Measurements from ENCODE around the gene NSD1. TPM values are rescaled to one million over a fixed set of nuclear protein-coding genes. Genes with fewer than 3 reads are reported as not detected.
A peak's percentile ranks its signal among the peaks of the same experiment; 100 is the strongest.

NSD1 gene
- total and polyA plus RNA-seq, 9 of the 15 experiments (the other 6 are each of a cell fraction or from before 2014, with no cell fraction given) = 3.8 to 51.0 (median 24.7) TPM

GRCh38 chr5:177131019-177131320 lies 2.6 kb upstream of the NSD1 start:
- no TSS peak for BruUV-seq (replicated peaks)
- no peaks in the 10 kb centered on the region; the same call in 1 of the 2 replicates for H4K20me1 ChIP-seq (replicated peaks; ENCODE audit: control insufficient read depth, insufficient read depth, low read length)
- H3K4me3 ChIP-seq = no peak overlapping the region
- ChIA-PET POLR2A (interaction anchor here (0.6 to 1.0 kb wide), 2 partner anchors 12 to 364 kb away, joined by 3 read pairs; no protein-coding TSS in a partner anchor), CTCF (ENCODE audit: low intra/inter-chr PET ratio) (interaction anchor here (0.6 kb wide), 1 partner anchor 370 kb away, joined by 3 read pairs; no protein-coding TSS in a partner anchor)
- H2AFZ ChIP-seq (ENCODE audit: low read depth, low read length) = 0 out of 2 replicates have a peak overlapping the region, but pooled peaks have one; percentile 24
- WGBS (ENCODE audit: insufficient coverage, low coverage, missing lambda C conversion rate) = 40% methylated on average over 2 of the region's 2 CpGs
- H3K27me3 ChIP-seq (ENCODE audit: control insufficient read depth in 2 of 2, insufficient read depth in 2 of 2, low read length in 2 of 2) = no peaks in the 10 kb centered on the region
- peaks cover 11% of the 10 kb centered on the region for H3K36me3 ChIP-seq (ENCODE audit: control insufficient read depth, insufficient read depth, low read length)
- FAIRE-seq (no peak), ATAC-seq (no peak), DNase-seq (ENCODE audit: extremely low read depth in 1 of 4, low spot score in 3 of 4) (no peak)
- TF ChIP-seq PKNOX1 (IDR thresholded peaks at IDR 0.05) = peak; percentile 73
- no peak for TF ChIP-seq MTA2 (IDR thresholded peaks at IDR 0.05; ENCODE audit: low read depth)
- peaks cover 20% of the 10 kb centered on the region for H3K79me2 ChIP-seq (ENCODE audit: control insufficient read depth, insufficient read depth, low read length)
- no peaks in the 10 kb centered on the region for H3K9me3 ChIP-seq (replicated peaks; ENCODE audit: control insufficient read depth, insufficient read depth, low read depth, low read length)
- in situ Hi-C loops (cut with MboI) (no loop called here), intact Hi-C loops (cut with micrococcal nuclease) (loop anchor here (5.0 kb wide), 1 partner anchor 171 kb away; the partner anchor contains the start of genes PRELID1 and RAB24)
- H3K4me1 ChIP-seq (replicated peaks in 1 of 2; ENCODE audit: control insufficient read depth in 2 of 2, insufficient read depth in 2 of 2, low read length in 2 of 2) = peaks cover 17 to 29% of the 10 kb centered on the region in 2 experiments
- H3K27ac ChIP-seq (ENCODE audit: extremely low read depth, low read depth, low read length) = no peak overlapping the region
- no peak overlapping the region for H3K4me2 ChIP-seq (ENCODE audit: insufficient read depth, low read length)
- H3K9me1 ChIP-seq (ENCODE audit: control insufficient read depth, insufficient read depth, low read length) = no peaks in the 10 kb centered on the region
- H3K9ac ChIP-seq (ENCODE audit: insufficient read depth in 1 of 2, low read depth in 2 of 2, low read length in 2 of 2) = no peak overlapping the region

Measured in K562 (cell line).